Stimulated activated CD8-positive, alpha-beta memory T cell treated with anti-CD3 and anti-CD28 coated beads, Interleukin-12 subunit alpha, Interleukin-12 subunit beta, amount 100 ng/mL, for 24 hours (primary cell): ENCODE results near the gene POP7.
"Not testable (repeated sequence)": the region's sequence is repeated elsewhere in the genome, so short reads cannot be mapped to it uniquely, and the experiment has no call there.

ENCODE experiments used
- DNase-seq: peaks from one replicate; pipeline ENCODE4 v3.0.0-alpha.2; 2020; ENCODE audit errors: extremely low read depth

The POP7 gene

DNA sequence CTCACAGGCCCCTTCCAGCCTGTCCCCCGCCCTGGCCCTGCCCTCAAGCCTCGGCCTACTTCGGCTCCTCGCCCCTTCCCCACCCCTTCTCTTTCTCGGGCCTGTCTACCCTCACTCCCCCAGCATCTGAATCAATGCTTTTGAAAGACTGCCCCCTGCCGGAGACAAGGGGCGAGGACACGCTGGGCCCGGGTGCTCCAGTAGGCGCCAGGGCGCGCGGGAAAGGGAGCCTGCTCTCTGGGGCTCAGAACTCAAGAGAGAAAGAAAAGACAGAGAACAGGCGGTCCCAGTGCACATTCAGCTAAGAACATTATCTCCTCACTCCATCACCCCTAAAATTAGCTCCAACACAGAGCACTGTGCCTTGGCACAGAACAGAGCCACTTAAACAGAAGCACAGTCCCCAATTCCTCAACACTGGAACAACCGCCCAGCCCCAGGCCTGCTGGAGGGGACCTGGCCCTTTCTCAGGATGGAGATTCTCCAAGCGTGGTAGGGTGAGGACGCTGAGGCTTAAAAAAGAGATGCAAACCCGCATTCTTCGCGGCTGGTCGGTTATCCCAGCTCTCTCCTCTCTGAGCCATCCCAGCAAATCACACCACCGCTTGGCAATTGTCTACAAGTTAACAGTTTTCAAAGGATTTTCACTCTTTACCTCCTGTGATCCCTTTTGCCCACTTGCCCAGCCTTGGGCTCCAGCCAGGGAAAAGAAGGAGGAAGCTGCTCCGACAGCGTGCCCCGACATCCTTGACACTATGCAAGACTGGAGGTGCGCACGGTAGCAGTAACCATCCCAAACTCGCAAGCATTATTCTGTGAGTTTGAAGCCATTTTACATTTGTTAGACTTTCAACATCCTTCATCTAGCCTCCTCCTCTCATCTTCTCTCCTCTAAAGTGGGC lies 14.0 kb upstream of the POP7 start:
- DNase-seq, result no peak

DNA sequence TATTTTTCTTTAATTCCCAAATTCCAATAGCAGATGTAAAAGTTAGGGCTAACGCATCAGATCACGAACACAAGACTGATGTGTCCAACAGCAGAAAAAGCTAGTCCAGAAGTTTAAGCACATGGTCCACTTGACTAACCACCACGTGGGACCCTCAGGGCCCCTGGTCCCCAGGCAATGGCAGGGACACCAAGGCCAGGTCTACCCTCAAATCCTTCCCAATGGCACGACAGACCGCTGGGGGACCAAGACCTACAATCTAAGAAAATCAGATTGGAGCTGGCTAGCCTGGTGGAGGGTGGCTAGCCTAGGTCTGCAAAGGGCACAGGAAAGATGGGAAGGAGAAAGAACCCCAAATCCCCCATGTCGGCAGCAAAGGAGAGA lies 13.4 kb upstream of the POP7 start:
- DNase-seq, result no peak

DNA sequence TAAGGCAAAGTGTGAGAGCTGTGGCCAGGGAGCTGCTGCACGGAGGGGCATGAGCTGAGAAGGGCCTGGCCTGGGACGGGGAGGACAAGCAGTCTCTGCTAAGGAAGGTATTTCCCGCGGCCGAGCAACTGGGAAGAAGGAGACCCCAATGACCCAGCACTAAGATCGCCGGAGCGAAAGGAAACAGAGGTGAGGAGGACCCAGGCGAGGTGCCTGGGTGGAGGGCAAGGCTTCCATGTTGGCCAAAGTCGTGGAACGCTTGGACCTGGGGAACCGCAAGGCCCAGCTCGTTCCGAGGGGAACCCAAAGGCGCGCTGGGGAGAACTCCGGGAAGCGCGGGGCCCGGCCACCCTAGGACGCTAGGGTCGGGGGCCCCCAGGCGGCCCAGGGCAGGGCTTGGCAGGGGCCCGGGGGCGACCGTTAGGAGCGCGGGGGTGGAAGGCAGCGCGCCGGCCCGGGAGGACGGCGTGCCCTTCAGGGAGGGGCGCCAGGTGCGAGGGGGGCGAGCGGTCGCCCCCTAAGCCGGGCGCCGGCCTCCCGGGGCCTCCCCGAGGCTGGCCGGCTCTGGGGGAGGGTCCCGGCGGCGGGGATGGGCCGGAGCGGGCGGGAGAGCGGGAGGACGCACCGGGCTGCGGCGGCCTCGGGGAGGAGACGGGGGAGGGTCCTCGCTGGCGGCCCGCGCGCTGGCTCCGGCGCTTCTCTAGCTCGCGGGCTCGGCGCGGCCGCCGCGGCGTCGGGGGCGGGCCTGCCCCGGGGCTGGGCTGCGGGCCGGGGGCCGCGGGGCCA lies 12.4 kb upstream of the POP7 start:
- no peak for DNase-seq

GRCh38 chr7:100694098-100694745 lies 11.7 kb upstream of the POP7 start, which contains the start of gene GIGYF1:
TSS of gene GIGYF1 (minus strand) at chr7:100694250. CDS start at chr7:100688238, 6,012 bp downstream.
- no peak for DNase-seq

- DNase-seq, result no peak
These were observed 9.8 kb upstream of the POP7 start for GRCh38 chr7:100696123-100696521.

GRCh38 chr7:100699018-100699417 lies 6.9 kb upstream of the POP7 start:
- DNase-seq, result no peak

DNA sequence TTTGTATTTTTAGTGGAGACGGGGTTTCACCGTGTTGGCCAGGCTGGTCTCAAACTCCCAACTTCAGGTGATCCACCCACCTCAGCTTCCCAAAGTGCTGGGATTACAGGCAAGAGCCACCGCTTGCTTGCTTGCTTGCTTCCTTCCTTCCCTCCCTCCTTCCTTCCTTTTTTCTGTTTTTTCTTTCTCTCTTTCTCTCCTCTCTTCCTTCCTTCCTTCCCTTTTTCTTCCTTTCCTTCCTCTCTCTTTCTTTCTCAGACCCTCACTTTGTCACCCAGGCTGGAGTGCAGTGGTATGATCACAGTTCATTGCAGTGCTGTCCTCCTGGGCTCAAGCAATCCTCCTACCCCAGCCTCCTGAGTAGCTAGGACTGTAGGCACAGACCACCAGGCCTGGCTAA lies 4.8 kb upstream of the POP7 start:
- not testable (repeated sequence) for DNase-seq

- peak; percentile 64 for DNase-seq
These were observed 585 bp upstream of the POP7 start for GRCh38 chr7:100705320-100705752.

- no peak for DNase-seq
These were observed 871 bp downstream of the POP7 start for GRCh38 chr7:100706672-100707311.

DNA sequence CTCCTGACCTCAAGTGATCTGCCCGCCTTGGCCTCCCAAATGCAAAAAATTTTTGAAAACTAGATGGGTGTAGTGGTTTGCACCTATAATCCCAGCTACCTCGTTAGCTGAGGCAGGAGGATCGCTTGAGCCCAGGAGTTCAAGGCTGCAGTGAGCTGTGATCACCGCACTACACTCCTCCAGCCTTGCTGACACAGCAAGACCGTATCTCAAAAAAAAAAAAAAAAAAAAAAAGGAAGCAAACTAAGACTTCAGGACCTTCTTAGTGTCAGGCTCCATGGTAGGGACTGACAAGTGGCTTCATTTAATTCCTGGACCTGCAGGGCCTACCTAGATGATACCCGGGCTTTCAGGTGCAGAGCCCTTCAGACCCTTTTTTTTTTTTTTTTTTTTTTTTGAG lies 2.5 kb downstream of the POP7 start:
- no peak for DNase-seq

- DNase-seq, result no peak
These were observed 4.5 kb downstream of the POP7 start for GRCh38 chr7:100710452-100710851.

GRCh38 chr7:100711369-100711768 lies 5.4 kb downstream of the POP7 start:
- no peak for DNase-seq

- DNase-seq, result no peak
These were observed 8.8 kb downstream of the POP7 start for GRCh38 chr7:100714725-100715124.

DNA sequence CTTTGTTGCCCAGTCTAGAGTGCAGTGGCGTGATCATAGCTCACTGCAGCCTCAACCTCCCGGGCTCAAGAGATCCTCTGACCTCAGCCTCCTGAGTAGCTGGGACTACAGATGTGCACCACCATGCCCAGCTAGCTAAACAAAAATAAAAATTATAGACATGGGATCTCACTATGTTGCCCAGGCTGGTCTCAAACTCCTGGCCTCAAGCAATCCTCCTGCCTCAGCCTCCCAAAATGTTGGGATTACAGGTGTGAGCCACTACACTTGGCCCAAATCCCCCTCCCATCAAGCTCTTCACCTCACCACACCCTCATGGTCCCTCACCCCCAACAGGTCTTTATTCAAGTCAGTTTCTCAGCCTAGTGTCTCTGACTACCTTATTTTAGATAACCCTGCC lies 11.2 kb downstream of the POP7 start:
- not testable (repeated sequence) for DNase-seq

DNA sequence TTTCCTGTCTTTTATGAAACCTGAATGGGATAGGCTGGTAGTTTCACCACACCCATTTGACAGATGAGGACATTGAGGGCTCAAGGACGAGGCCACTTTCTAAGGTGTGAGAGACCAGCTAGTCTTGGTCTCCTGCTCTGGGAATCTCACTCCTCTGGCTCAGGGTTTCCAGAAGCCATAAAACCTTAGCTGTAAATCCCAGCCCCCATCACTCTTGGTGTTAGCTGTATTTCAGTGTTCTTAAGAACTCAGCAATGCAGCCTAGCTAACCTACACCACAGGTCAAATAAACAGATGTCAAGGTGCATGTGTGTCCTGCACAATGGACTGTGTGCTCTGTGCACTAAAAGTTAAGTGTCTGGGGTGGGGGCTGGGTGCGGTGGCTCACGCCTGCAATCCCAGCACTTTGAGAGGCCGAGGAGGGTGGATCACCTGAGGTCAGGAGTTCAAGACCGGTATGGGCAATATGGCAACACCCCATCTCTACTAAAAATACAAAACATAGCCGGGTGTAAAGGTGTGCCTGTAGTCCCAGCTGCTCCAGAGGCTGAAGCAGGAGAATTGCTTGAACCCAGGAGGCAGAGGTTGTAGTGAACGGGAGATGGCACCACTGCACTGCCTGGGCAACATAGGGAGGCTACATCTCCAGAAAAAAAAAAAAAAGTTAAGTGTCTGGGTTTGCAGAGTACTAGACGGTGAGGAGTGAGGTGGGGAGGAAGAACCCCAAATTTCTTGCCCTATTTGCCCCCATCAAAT lies 13.8 kb downstream of the POP7 start:
- DNase-seq, result no peak

DNA sequence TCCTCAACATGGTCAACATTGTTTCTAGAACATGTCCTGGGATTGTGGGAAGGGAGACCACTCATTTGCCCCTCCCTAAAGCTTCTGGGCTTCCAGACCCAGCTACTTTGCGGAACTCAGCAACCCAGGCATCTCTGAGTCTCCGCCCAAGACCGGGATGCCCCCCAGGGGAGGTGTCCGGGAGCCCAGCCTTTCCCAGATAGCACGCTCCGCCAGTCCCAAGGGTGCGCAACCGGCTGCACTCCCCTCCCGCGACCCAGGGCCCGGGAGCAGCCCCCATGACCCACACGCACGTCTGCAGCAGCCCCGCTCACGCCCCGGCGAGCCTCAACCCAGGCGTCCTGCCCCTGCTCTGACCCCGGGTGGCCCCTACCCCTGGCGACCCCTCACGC lies 14.4 kb downstream of the POP7 start, which contains the start of gene EPO:
Gene EPO, plus strand, starts transcription at position 190 of the 392 bp plus-strand sequence. CDS start 513 bp downstream, outside the sequence.
- DNase-seq, result no peak

- DNase-seq, result no peak
These were observed 15.0 kb downstream of the POP7 start for GRCh38 chr7:100720671-100721504.

- DNase-seq, result no peak
These were observed 15.5 kb downstream of the POP7 start for GRCh38 chr7:100721505-100721812.

GRCh38 chr7:100722480-100723212 lies 16.7 kb downstream of the POP7 start:
- DNase-seq, result no peak
